DND-41 (cell line): ENCODE results near the gene GLDN.
A peak's percentile ranks its signal among the peaks of the same experiment; 100 is the strongest.

Experiments used
- CTCF ChIP-seq: IDR thresholded peaks from 2 replicates; pipeline ENCODE4 v1.5.1; 2012; ENCODE audit warnings: borderline replicate concordance, low read length, moderate library complexity, mild to moderate bottlenecking; ENCODE audit not compliant: poor library complexity, severe bottlenecking; ENCODE audit errors: extremely low read depth
- EZH2 ChIP-seq: IDR thresholded peaks from 3 replicates; pipeline ENCODE4 v1.6.1; 2012; ENCODE audit warnings: borderline replicate concordance, low read depth, mild to moderate bottlenecking, moderate library complexity, low read length, inconsistent platforms; ENCODE audit not compliant: severe bottlenecking

- peak; percentile 50 for TF ChIP-seq CTCF
- no peak for TF ChIP-seq EZH2
Measured at GRCh38 chr15:51382787-51383186, 41.3 kb downstream of the GLDN start.
